ENCODE data around the gene OTOP1.

- TF ChIP-seq CTCF (IDR thresholded peaks at IDR 0.05; ENCODE audit: insufficient read depth, low read depth, low read length) (no peak), EZH2 (IDR thresholded peaks at IDR 0.05; ENCODE audit: insufficient read depth, low read length) (no peak)
Measured at GRCh38 chr4:4269331-4269731, 42.6 kb upstream of the OTOP1 start.

All from astrocyte (in vitro differentiated cells and primary cell).